ENCODE measurements around the gene SETX. TPM values are rescaled to one million over a fixed set of nuclear protein-coding genes. Genes with fewer than 3 reads are reported as not detected.

The SETX gene
- total and polyA plus RNA-seq, 2 of the 13 experiments (the other 11 are each of a cell fraction or from before 2014, with no cell fraction given): 13.2 to 39.0 TPM

DNA sequence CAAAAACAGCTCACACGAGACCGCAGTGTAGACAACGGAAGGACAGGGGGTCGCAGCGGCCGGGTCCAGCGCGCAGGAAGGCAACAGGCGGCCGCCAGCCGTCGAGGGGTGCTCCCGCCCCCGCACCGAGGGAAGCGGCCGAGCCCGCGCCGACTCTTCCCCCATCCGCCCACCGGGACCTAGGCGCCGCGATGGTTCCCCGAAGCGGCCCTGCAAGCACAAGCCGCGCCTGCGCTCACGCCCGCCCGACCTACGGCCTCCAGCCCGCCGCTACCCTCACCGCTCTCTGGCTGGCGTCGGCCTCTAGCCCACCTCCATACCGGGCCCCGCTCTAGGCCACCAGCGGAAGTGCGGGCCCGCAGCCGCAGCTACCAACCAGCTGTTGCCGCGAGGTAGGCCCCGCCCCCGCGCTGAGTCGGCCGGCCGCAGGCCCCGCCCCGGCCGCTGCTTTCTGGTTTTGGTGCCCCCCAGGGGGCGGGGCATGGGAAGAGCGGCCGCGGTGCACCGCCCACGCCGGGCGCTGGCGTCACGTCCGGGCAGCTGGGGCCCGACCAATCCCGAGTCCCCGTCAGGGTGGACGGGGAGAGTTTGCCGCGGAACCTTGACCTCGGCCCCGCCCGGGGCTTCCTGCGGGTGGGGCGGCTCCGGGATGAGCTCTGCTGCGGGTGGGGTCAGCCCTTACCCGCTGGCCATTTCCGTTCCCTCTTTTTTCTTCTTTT is at the start of gene SETX (continued):
- TF ChIP-seq KDM5A (IDR thresholded peaks at IDR 0.05; ENCODE audit: borderline replicate concordance, low read length) (no peak; the same call in 1 of the 2 replicates), CREM (IDR thresholded peaks at IDR 0.05) (peak; percentile 48; the same call in 1 of the 2 replicates), CREM (CRISPR knock-in tag; IDR thresholded peaks at IDR 0.05) (no peak), MBNL3 (CRISPR knock-in tag; conservative IDR thresholded peaks at IDR 0.05) (no peak), ZNF674 (CRISPR knock-in tag; IDR thresholded peaks at IDR 0.05; ENCODE audit: low read depth) (no peak), SP1 (IDR thresholded peaks at IDR 0.05) (no peak), SP1 (CRISPR knock-in tag; IDR thresholded peaks at IDR 0.05) (peak; percentile 83), EEA1 (CRISPR knock-in tag; IDR thresholded peaks at IDR 0.05; ENCODE audit: borderline replicate concordance) (peak; percentile 82; the same call in 1 of the 2 replicates), JUND (CRISPR knock-in tag; IDR thresholded peaks at IDR 0.05) (no peak), ONECUT2 (CRISPR knock-in tag; IDR thresholded peaks at IDR 0.05) (0 out of 2 replicates have a peak, but pooled peaks have one; percentile 33), KLF16 (CRISPR knock-in tag; IDR thresholded peaks at IDR 0.05) (peak in 1 of 2 experiments; percentile 53; a peak in 1 of 4 replicates), KLF13 (CRISPR knock-in tag; IDR thresholded peaks at IDR 0.05) (no peak), ZNF7 (CRISPR knock-in tag; IDR thresholded peaks at IDR 0.05) (no peak), NFE2L1 (CRISPR knock-in tag; IDR thresholded peaks at IDR 0.05; ENCODE audit: borderline replicate concordance) (no peak), NR2F6 (IDR thresholded peaks at IDR 0.05) (peak; percentile 75), NR2F6 (CRISPR knock-in tag; IDR thresholded peaks at IDR 0.05) (peak; percentile 83), MED13 (CRISPR knock-in tag; IDR thresholded peaks at IDR 0.05) (no peak), RARA (CRISPR knock-in tag; IDR thresholded peaks at IDR 0.05) (peak; percentile 40; the same call in 1 of the 2 replicates), MXI1 (IDR thresholded peaks at IDR 0.05; ENCODE audit: borderline replicate concordance, low read depth, low read length) (peak; percentile 55; the same call in 1 of the 3 replicates)
- TF ChIP-seq, protein P1, sequence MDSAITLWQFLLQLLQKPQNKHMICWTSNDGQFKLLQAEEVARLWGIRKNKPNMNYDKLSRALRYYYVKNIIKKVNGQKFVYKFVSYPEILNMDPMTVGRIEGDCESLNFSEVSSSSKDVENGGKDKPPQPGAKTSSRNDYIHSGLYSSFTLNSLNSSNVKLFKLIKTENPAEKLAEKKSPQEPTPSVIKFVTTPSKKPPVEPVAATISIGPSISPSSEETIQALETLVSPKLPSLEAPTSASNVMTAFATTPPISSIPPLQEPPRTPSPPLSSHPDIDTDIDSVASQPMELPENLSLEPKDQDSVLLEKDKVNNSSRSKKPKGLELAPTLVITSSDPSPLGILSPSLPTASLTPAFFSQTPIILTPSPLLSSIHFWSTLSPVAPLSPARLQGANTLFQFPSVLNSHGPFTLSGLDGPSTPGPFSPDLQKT (CRISPR knock-in tag; IDR thresholded peaks at IDR 0.05; ENCODE audit: borderline replicate concordance): no peak
- TF ChIP-seq, protein P2, sequence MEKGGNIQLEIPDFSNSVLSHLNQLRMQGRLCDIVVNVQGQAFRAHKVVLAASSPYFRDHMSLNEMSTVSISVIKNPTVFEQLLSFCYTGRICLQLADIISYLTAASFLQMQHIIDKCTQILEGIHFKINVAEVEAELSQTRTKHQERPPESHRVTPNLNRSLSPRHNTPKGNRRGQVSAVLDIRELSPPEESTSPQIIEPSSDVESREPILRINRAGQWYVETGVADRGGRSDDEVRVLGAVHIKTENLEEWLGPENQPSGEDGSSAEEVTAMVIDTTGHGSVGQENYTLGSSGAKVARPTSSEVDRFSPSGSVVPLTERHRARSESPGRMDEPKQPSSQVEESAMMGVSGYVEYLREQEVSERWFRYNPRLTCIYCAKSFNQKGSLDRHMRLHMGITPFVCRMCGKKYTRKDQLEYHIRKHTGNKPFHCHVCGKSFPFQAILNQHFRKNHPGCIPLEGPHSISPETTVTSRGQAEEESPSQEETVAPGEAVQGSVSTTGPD (CRISPR knock-in tag; IDR thresholded peaks at IDR 0.05): no peak
- TF ChIP-seq, protein P3, sequence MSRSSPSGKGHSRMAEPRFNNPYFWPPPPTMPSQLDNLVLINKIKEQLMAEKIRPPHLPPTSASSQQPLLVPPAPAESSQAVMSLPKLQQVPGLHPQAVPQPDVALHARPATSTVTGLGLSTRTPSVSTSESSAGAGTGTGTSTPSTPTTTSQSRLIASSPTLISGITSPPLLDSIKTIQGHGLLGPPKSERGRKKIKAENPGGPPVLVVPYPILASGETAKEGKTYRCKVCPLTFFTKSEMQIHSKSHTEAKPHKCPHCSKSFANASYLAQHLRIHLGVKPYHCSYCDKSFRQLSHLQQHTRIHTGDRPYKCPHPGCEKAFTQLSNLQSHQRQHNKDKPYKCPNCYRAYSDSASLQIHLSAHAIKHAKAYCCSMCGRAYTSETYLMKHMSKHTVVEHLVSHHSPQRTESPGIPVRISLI (CRISPR knock-in tag; IDR thresholded peaks at IDR 0.05; ENCODE audit: borderline replicate concordance): peak; percentile 67; the same call in 1 of the 2 replicates
- TF ChIP-seq, protein P4, sequence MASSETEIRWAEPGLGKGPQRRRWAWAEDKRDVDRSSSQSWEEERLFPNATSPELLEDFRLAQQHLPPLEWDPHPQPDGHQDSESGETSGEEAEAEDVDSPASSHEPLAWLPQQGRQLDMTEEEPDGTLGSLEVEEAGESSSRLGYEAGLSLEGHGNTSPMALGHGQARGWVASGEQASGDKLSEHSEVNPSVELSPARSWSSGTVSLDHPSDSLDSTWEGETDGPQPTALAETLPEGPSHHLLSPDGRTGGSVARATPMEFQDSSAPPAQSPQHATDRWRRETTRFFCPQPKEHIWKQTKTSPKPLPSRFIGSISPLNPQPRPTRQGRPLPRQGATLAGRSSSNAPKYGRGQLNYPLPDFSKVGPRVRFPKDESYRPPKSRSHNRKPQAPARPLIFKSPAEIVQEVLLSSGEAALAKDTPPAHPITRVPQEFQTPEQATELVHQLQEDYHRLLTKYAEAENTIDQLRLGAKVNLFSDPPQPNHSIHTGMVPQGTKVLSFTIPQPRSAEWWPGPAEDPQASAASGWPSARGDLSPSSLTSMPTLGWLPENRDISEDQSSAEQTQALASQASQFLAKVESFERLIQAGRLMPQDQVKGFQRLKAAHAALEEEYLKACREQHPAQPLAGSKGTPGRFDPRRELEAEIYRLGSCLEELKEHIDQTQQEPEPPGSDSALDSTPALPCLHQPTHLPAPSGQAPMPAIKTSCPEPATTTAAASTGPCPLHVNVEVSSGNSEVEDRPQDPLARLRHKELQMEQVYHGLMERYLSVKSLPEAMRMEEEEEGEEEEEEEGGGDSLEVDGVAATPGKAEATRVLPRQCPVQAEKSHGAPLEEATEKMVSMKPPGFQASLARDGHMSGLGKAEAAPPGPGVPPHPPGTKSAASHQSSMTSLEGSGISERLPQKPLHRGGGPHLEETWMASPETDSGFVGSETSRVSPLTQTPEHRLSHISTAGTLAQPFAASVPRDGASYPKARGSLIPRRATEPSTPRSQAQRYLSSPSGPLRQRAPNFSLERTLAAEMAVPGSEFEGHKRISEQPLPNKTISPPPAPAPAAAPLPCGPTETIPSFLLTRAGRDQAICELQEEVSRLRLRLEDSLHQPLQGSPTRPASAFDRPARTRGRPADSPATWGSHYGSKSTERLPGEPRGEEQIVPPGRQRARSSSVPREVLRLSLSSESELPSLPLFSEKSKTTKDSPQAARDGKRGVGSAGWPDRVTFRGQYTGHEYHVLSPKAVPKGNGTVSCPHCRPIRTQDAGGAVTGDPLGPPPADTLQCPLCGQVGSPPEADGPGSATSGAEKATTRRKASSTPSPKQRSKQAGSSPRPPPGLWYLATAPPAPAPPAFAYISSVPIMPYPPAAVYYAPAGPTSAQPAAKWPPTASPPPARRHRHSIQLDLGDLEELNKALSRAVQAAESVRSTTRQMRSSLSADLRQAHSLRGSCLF (CRISPR knock-in tag; IDR thresholded peaks at IDR 0.05; ENCODE audit: borderline replicate concordance): no peak
